Tibial artery (tissue), 4 donors: Measurements from ENCODE around the gene ACAP2.
A peak's percentile ranks its signal among the peaks of the same experiment; 100 is the strongest.

ENCODE experiments used
- DNase-seq, 2 donors: peaks; one replicate each; pipeline ENCODE4 v3.0.0-alpha.2; 2019
- H3K27ac ChIP-seq, 2 donors: fragments of 200-600 bp; sonication (generic) in 1 of 2; 1 replicate in 1 of 2; 2 replicates in 1 of 2; pipeline ENCODE4 v1.5.1; 2018 to 2019; ENCODE audit warnings: mild to moderate bottlenecking in 1 of 2
- H3K27me3 ChIP-seq, 2 donors: fragments of 200-600 bp; sonication (generic) in 1 of 2; one replicate each; pipeline versions ENCODE4 v1.5.1 to v1.6.0; 2016 to 2019
- H3K36me3 ChIP-seq, 3 donors: fragments of 200-600 bp; sonication (generic) in 2 of 3; one replicate each; pipeline ENCODE4 v1.5.1; 2016 to 2019; ENCODE audit warnings: mild to moderate bottlenecking in 2 of 3
- H3K4me1 ChIP-seq, 4 donors: fragments of 200-600 bp; sonication (generic) in 2 of 4; 1 replicate in 3 of 4; 2 replicates in 1 of 4; pipeline ENCODE4 v1.5.1; 2016 to 2019
- H3K4me3 ChIP-seq, 2 donors: fragments of 200-600 bp; sonication (generic) in 1 of 2; 1 replicate in 1 of 2; 2 replicates in 1 of 2; pipeline ENCODE4 v1.5.1; 2018 to 2019; ENCODE audit warnings: mild to moderate bottlenecking in 2 of 2
- H3K9me3 ChIP-seq, 3 donors: fragments of 200-600 bp; sonication (generic) in 1 of 3; one replicate each; pipeline ENCODE4 v1.5.1; 2016 to 2019
- intact Hi-C: fragments of 100-400 bp; cut with DNase I; formaldehyde crosslinking; loops from one replicate; pipeline ENCODE4 v1.15.0; 2023; ENCODE audit warnings: low total_unique reads
- TF ChIP-seq, protein P1 (sequence below), 2 experiments: fragments of 200-600 bp in 1 of 2; fragments of 450-650 bp in 1 of 2; IDR thresholded peaks; one replicate each; pipeline ENCODE4 v1.5.1; 2017 to 2019; ENCODE audit warnings: antibody characterized with exemption in 2 of 2, mild to moderate bottlenecking in 1 of 2, moderate library complexity in 1 of 2

The ACAP2 gene

GRCh38 chr3:195270079-195270816, 172.6 kb downstream of the ACAP2 start:
- TF ChIP-seq, protein P1, sequence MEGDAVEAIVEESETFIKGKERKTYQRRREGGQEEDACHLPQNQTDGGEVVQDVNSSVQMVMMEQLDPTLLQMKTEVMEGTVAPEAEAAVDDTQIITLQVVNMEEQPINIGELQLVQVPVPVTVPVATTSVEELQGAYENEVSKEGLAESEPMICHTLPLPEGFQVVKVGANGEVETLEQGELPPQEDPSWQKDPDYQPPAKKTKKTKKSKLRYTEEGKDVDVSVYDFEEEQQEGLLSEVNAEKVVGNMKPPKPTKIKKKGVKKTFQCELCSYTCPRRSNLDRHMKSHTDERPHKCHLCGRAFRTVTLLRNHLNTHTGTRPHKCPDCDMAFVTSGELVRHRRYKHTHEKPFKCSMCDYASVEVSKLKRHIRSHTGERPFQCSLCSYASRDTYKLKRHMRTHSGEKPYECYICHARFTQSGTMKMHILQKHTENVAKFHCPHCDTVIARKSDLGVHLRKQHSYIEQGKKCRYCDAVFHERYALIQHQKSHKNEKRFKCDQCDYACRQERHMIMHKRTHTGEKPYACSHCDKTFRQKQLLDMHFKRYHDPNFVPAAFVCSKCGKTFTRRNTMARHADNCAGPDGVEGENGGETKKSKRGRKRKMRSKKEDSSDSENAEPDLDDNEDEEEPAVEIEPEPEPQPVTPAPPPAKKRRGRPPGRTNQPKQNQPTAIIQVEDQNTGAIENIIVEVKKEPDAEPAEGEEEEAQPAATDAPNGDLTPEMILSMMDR (IDR thresholded peaks at IDR 0.05), result no peak
- no peaks in the 10 kb centered on the region for H3K27me3 ChIP-seq
- peak overlapping the region; percentile 64 to 83 for H3K4me3 ChIP-seq
- peaks cover 0 to 25% (median 14%) of the 10 kb centered on the region in 4 donors for H3K4me1 ChIP-seq
- no peaks in the 10 kb centered on the region for H3K9me3 ChIP-seq
- intact Hi-C loops, result loop anchor here (2.0 kb wide), 2 partner anchors 173 to 253 kb away; partner anchors contain the start of gene ACAP2
- peak overlapping the region; percentile 77 to 81 for H3K27ac ChIP-seq
- H3K36me3 ChIP-seq, result no peaks in the 10 kb centered on the region
- DNase-seq, result no peak

- TF ChIP-seq, protein P1 (IDR thresholded peaks at IDR 0.05), result no peak
- no peak for DNase-seq
- peak overlapping the region in 1 of 2 donors; percentile 81 for H3K27ac ChIP-seq
- peak overlapping the region; percentile 64 to 83 for H3K4me3 ChIP-seq
- intact Hi-C loops, result loop anchor here (2.0 kb wide), 2 partner anchors 173 to 253 kb away; partner anchors contain the start of gene ACAP2
- no peaks in the 10 kb centered on the region for H3K9me3 ChIP-seq
- no peaks in the 10 kb centered on the region for H3K36me3 ChIP-seq
- no peaks in the 10 kb centered on the region for H3K27me3 ChIP-seq
- H3K4me1 ChIP-seq, result peaks cover 0 to 25% (median 14%) of the 10 kb centered on the region in 4 donors
Measured at GRCh38 chr3:195269375-195270078, 173.3 kb downstream of the ACAP2 start.

- Histone ChIP-seq H3K27me3 (no peaks in the 10 kb centered on the region), H3K9me3 (no peaks in the 10 kb centered on the region), H3K4me3 (no peak overlapping the region), H3K4me1 (peaks cover 0 to 25% (median 14%) of the 10 kb centered on the region in 4 donors), H3K27ac (no peak overlapping the region), H3K36me3 (no peaks in the 10 kb centered on the region)
- TF ChIP-seq, protein P1 (IDR thresholded peaks at IDR 0.05), result no peak
- no peak for DNase-seq
- intact Hi-C loops, result no loop called here
Measured at GRCh38 chr3:195268576-195269309, 174.1 kb downstream of the ACAP2 start.

- Histone ChIP-seq H3K27me3 (no peaks in the 10 kb centered on the region), H3K36me3 (no peaks in the 10 kb centered on the region), H3K9me3 (no peaks in the 10 kb centered on the region), H3K27ac (no peak overlapping the region), H3K4me3 (no peak overlapping the region), H3K4me1 (peaks cover 0 to 25% (median 14%) of the 10 kb centered on the region in 4 donors)
- intact Hi-C loops, result no loop called here
- no peak for DNase-seq
- TF ChIP-seq, protein P1 (IDR thresholded peaks at IDR 0.05), result no peak
Measured at GRCh38 chr3:195267096-195267495, 175.7 kb downstream of the ACAP2 start.

GRCh38 chr3:195266428-195266827, 176.4 kb downstream of the ACAP2 start:
- Histone ChIP-seq H3K9me3 (no peaks in the 10 kb centered on the region), H3K27ac (no peak overlapping the region), H3K27me3 (no peaks in the 10 kb centered on the region), H3K36me3 (no peaks in the 10 kb centered on the region), H3K4me1 (peaks cover 0 to 20% (median 11%) of the 10 kb centered on the region in 4 donors), H3K4me3 (no peak overlapping the region)
- intact Hi-C loops, result no loop called here
- TF ChIP-seq, protein P1 (IDR thresholded peaks at IDR 0.05), result no peak
- DNase-seq, result no peak
